Liver (tissue), 3 donors: ENCODE measurements around the gene TAF5L.

ENCODE experiments used
- RAD21 ChIP-seq, 2 donors: IDR thresholded peaks; 2 replicates each; pipeline ENCODE4 v1.6.1; 2016; ENCODE audit warnings: antibody characterized with exemption in 2 of 2, mild to moderate bottlenecking in 2 of 2
- TF ChIP-seq, protein P1 (sequence below): fragments of 150-350 bp; IDR thresholded peaks from 2 replicates; pipeline ENCODE4 v1.5.1; 2017; ENCODE audit warnings: improper control_type of control experiment, low read depth, low read length; ENCODE audit not compliant: missing input control
- donor health status: healthy.
- donor health status: healthy.

DNA sequence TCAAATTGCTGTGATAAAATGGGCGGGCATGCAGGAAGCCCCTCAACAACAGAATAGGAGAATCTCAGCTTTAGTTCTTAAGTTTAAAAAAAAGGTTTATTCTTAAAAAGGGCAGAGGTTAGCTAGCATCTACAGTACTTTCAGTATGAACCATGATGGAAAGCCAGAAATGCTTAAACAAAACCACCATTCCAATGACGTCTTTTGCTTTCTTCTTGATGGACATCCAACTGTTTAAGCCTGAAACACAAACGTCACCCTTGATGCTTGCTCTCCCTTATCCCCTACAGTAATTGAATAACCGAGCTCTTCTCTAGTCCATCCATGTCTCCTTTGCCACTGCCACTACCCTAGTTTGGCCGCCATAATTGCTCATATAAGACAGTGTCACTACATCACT, 25.7 kb downstream of the TAF5L start:
- TF ChIP-seq, protein P1, sequence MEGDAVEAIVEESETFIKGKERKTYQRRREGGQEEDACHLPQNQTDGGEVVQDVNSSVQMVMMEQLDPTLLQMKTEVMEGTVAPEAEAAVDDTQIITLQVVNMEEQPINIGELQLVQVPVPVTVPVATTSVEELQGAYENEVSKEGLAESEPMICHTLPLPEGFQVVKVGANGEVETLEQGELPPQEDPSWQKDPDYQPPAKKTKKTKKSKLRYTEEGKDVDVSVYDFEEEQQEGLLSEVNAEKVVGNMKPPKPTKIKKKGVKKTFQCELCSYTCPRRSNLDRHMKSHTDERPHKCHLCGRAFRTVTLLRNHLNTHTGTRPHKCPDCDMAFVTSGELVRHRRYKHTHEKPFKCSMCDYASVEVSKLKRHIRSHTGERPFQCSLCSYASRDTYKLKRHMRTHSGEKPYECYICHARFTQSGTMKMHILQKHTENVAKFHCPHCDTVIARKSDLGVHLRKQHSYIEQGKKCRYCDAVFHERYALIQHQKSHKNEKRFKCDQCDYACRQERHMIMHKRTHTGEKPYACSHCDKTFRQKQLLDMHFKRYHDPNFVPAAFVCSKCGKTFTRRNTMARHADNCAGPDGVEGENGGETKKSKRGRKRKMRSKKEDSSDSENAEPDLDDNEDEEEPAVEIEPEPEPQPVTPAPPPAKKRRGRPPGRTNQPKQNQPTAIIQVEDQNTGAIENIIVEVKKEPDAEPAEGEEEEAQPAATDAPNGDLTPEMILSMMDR: no peak
- no peak for TF ChIP-seq RAD21 (IDR thresholded peaks at IDR 0.05)
